Smooth muscle cell of trachea (primary cell): ENCODE measurements around the gene MYNN. TPM values are rescaled to one million over a fixed set of nuclear protein-coding genes. Genes with fewer than 3 reads are reported as not detected.

Experiments used
- total RNA-seq: library from RNA; depleted of rRNA; stranded (reverse); fragments of >200 nt; gene quantifications from 2 replicates; pipeline ENCODE4 v1.2.1, GENCODE V29; 2014

MYNN gene
- total RNA-seq = 21.0 and 28.2 TPM in 2 replicates

GRCh38 chr3:169772897-169773816, at the start of gene MYNN:
Gene MYNN, plus strand, starts transcription at chr3:169773396. Its CDS starts 900 bp downstream, at chr3:169774296.

GRCh38 chr3:169764882-169765612, 8.1 kb upstream of the MYNN start, which contains the start of gene TERC:
Gene TERC, minus strand, starts transcription at chr3:169765060.

GRCh38 chr3:169769287-169770181, 3.7 kb upstream of the MYNN start, which contains the start of gene ACTRT3:
Gene ACTRT3, minus strand, starts transcription at chr3:169769561. Its CDS starts 41 bp downstream, at chr3:169769520.

GRCh38 chr3:169812332-169813235, 39.4 kb downstream of the MYNN start, which contains the start of the genes LRRC34 and LRRIQ4:
Gene LRRC34, minus strand, starts transcription at chr3:169812904. Its CDS starts 356 bp downstream, at chr3:169812548.
Gene LRRIQ4, plus strand, starts transcription at chr3:169812870. Its CDS starts 9,052 bp downstream, at chr3:169821922.

Other genes starting within 250 kb of the MYNN start
- gene MECOM, start 109.7 kb upstream of the MYNN start, total RNA-seq = 69.8 and 104 TPM in 2 replicates
- 254 and 264 TPM in 2 replicates for gene TERC, start 8.3 kb upstream of the MYNN start, total RNA-seq
- gene ACTRT3, start 3.8 kb upstream of the MYNN start, total RNA-seq = 4.8 and 5.4 TPM in 2 replicates
- gene LRRIQ4, start 39.5 kb downstream of the MYNN start, total RNA-seq = not detected in 2 replicates
- 2.0 and 7.9 TPM in 2 replicates for gene LRRC34, start 39.5 kb downstream of the MYNN start, total RNA-seq
- gene LRRC31, start 96.5 kb downstream of the MYNN start, total RNA-seq = not detected in 2 replicates
- gene SAMD7, start 138.2 kb downstream of the MYNN start, total RNA-seq = not detected in 2 replicates
- gene SEC62, start 193.4 kb downstream of the MYNN start, total RNA-seq = 46.3 and 49.0 TPM in 2 replicates